Right ventricle myocardium superior (tissue), 1 donor: ENCODE results near the gene PRSS16. TPM values are rescaled to one million over a fixed set of nuclear protein-coding genes. Genes with fewer than 3 reads are reported as not detected.
"Not testable (repeated sequence)": the region's sequence is repeated elsewhere in the genome, so short reads cannot be mapped to it uniquely, and the experiment has no call there.

Experiments used
- ATAC-seq: fragments of 200-7000 bp; cut with Tn5 transposase; one replicate; pipeline ENCODE4 v1.9.1; 2020; ENCODE audit warnings: mild to moderate bottlenecking; ENCODE audit not compliant: poor library complexity
- DNase-seq: peaks from one replicate; pipeline ENCODE4 v3.0.0-alpha.2; 2020
- intact Hi-C: fragments of 100-400 bp; cut with DNase I; formaldehyde crosslinking; loops from one replicate; pipeline ENCODE4 v1.11.2; 2022
- long read RNA-seq: library from polyadenylated mRNA; unstranded; transcript quantifications from one replicate; pipeline ENCODE4 v2.0.0, GENCODE V29; 2021
- total RNA-seq: library from RNA; stranded (reverse); fragmentation: NEBNext Ultra II Directional; extraction: Animal tissue kit (Norgen Biotek cat#: 25700); gene quantifications from one replicate; pipeline ENCODE4 v1.2.1, GENCODE V29; 2021
- donor health status: DM: no; HTN: yes; CAD: no; lungs with severe emphysema.

Gene PRSS16
- total RNA-seq = not detected
- long read RNA-seq = 0 reads

- ATAC-seq (no peak), DNase-seq (no peak)
- intact Hi-C loops = no loop called here
Observed at GRCh38 chr6:27247133-27247836, at the start of gene PRSS16. PRSS16 (plus strand) TSS chr6:27247701; CDS start chr6:27247738, 37 bp downstream.

GRCh38 chr6:27205375-27206278, 41.9 kb upstream of the PRSS16 start:
- intact Hi-C loops = no loop called here
- ATAC-seq = no peak

GRCh38 chr6:27206806-27207205, 40.7 kb upstream of the PRSS16 start:
- intact Hi-C loops = no loop called here
- ATAC-seq (no peak), DNase-seq (no peak)

More at GRCh38 chr6:27205375-27206278, 41.9 kb upstream of the PRSS16 start:
- DNase-seq = no peak

DNA sequence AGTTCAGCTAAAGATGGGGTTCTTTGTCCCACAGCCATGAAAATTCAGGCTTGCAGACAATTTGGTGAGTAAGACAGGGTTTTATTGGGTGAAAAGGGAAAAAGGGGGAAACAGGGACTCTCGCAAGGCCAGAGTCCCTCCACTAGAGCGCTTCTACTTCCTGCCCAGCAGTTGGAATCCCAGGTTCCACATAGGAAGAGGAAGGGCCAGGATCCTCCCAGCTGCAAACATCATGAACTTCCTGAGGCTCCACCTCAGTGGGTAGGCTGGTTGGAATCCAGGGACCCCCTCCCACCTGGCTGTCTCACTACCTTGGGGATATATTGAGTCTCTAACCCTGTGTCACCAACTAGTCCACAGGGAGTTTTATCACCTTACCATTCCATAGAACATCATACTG, 39.5 kb upstream of the PRSS16 start:
- DNase-seq (no peak), ATAC-seq (no peak)
- intact Hi-C loops = no loop called here

DNA sequence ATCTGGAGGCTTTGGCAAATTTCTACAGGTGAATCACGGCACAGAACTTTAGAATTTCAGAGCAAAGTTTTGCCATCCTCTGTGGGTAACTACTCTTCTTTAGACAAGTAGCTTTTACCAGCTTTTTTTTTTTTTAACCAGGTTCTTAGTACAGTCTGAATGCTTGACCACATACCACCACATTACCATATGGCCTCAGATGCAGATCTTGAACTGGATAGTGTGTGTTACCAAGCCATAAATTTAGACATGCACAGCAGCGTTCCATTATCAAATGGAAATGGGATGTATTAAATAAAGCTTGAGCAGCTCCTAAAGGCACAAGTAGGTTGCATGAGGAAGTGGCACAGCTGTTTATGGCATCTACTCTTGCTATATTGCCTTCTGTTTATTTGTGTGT, 38.3 kb upstream of the PRSS16 start:
- DNase-seq (no peak), ATAC-seq (no peak)
- intact Hi-C loops = no loop called here

DNA sequence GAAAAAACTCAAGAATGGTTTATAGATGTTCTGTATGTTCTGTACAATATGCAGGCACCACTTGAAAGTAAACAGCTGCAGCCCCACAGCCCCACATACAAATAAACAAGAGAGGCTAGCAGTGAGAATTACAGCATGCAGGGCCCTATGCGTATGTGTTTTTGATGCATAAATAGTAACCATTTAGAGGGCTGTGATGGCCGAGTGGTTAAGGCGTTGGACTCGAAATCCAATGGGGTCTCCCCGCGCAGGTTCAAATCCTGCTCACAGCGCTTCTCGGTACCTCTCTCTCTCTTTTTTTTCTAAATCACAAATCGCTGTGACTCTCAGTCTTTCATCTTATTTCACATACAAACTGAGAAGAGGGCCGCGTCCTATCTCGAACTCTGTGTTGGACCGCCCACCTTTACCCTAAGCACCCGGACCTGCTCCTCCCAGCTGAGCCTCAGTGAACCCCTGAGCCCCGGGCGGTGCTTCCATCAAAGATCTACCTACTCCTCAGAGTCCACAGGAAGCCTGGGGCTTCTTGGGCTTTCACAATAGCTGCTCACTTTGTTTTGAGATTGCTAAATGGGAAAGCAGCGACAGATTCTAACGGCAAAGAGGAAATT, 37.7 kb upstream of the PRSS16 start:
- ATAC-seq (no peak), DNase-seq (no peak)
- intact Hi-C loops = no loop called here

DNA sequence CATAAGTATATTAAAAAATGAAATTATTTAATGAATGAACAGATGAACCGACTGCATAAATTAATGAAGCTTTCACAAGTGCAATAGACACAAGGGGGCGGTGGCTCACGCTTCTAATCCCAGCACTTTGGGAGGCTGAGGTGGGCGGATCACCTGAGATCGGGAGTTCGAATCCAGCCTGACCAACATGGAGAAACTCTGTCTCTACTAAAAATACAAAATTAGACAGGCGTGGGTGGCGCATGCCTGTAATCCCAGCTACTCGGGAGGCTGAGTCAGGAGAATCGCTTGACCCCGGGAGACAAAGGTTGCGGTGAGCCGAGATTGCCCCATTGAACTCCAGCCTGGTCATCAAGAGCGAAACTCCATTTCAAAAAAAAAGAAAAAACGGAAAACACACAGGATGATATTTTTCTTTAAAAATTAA, 34.4 kb upstream of the PRSS16 start:
- ATAC-seq, intact Hi-C loops, DNase-seq: not testable (repeated sequence)

- DNase-seq (no peak), ATAC-seq (no peak)
- intact Hi-C loops = no loop called here
Observed at GRCh38 chr6:27213544-27214125, 33.9 kb upstream of the PRSS16 start.

GRCh38 chr6:27214126-27214601, 33.3 kb upstream of the PRSS16 start:
- DNase-seq = no peak
- intact Hi-C loops = no loop called here
- ATAC-seq = no peak

- intact Hi-C loops = no loop called here
- DNase-seq (no peak), ATAC-seq (no peak)
Observed at GRCh38 chr6:27216874-27217273, 30.6 kb upstream of the PRSS16 start.

DNA sequence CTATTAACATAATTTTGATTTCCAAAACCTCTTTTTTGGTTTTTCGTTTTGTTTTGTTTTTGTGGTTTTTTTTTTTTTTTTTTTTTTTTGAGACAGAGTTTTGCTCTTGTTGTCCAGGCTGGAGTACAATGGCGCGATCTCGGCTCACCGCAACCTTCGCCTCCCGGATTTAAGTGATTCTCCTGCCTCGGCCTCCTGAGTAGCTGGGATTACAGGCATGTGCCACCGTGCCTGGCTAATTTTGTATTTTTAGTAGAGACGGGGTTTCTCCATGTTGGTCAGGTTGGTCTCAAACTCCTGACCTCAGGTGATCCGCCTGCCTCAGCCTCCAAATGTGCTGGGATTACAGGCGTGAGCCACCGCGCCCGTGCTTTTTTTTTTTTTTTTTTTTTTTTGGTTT, 24.5 kb upstream of the PRSS16 start:
- intact Hi-C loops, DNase-seq, ATAC-seq: not testable (repeated sequence)

DNA sequence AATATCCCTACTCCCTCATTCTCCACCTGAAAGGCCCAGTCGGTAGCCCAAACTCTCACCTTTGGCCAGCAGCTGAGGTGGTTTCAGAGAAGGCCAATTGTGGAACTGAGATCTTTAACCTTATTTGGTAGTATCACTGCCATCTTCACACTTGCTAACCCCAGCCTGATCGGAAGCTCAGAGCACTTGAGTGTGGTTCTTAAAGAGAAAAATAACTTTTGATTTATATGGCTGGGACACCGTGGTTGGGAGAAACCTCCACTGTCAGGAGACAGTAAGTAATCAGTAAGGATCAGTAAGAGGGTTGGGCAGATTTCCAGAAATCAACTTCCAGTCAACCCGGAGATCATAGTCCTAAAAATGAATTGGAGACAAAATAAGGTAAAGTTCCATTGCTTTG, 22.8 kb upstream of the PRSS16 start:
- DNase-seq = no peak
- no peak for ATAC-seq
- intact Hi-C loops = no loop called here

DNA sequence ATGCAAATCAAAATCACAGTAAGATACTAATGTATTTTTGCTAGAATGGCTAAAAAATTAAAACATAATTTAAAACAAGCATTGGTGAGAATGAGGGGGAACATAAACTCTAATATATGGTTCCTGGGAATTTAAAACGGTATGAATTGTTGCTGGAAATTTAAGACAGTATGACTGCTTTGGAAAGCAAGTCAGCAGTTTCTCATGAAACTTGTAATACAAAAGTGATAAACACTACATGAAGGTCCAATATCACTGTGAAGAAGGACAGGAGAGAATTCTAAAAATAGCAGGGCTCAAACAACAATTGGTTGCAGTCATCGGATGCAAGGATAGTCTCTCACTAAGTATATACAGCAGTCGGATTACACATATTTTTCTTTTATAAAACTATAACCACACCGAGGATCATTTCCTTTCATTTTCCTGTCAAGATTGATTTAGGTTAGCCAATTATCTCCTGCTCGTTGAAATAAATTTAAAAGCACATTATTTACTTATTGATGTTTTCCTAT, 18.5 kb upstream of the PRSS16 start:
- intact Hi-C loops = no loop called here
- DNase-seq = no peak
- ATAC-seq = no peak

DNA sequence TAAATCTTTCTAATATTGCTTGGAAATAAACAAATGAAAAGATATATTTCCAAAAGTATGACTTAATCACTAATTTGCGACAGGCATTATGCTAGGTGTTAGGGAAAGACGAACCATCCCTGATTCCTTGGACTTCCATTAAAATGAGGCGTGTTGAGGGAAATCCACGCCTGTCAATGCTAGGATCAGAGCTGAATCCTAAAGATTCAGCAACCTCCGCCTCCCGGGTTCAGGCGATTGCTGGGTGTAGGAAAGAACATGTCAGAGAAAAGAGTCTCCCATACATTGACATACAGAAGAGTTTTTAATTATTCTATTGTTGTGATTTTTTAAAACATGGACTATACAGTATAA, 16.8 kb upstream of the PRSS16 start:
- intact Hi-C loops = no loop called here
- ATAC-seq = no peak
- no peak for DNase-seq

GRCh38 chr6:27234576-27234975, 12.9 kb upstream of the PRSS16 start:
- DNase-seq = no peak
- intact Hi-C loops = no loop called here

DNA sequence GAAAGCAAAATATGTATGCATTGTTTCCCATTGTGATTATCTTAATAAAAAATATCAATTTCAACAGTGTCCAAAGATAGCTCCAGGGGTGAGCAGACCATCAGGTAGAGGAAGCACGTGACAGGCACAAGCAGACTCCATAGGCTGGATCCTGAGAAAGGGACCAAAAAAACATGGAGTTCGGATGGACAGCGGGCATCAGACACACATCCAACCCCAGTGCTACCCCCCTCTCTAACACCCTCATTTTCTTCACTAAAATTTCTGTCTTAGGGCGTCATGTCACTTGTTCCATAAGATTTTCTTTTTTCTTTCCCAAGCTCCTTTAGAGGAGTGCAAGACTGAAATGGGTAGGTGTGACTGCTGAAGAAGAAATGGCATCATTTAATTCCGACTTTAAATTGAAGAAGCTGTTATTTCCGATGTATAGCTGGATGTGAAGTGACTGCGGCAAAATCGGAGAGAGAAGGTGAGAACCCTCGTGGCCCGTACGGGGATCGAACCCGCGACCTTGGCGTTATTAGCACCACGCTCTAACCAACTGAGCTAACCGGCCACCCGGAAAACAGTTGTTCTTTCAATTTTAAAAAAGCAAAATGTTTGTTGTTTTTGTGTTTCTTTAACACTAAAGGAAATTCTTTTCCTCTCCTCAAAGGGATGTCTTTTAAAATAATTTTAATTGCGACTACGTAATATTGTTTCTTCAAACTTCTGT, 10.3 kb upstream of the PRSS16 start:
- DNase-seq = no peak
- intact Hi-C loops = no loop called here
- no peak for ATAC-seq

More at GRCh38 chr6:27234576-27234975, 12.9 kb upstream of the PRSS16 start:
- ATAC-seq = no peak

GRCh38 chr6:27238010-27238983, 9.2 kb upstream of the PRSS16 start:
- DNase-seq (no peak), ATAC-seq (no peak)
- intact Hi-C loops = no loop called here
